ENCODE results near the gene WWC2. TPM values are rescaled to one million over a fixed set of nuclear protein-coding genes. Genes with fewer than 3 reads are reported as not detected.

The WWC2 gene
- total and polyA plus RNA-seq, 10 donors, result 1.4 to 32.0 (median 19.3) TPM

DNA sequence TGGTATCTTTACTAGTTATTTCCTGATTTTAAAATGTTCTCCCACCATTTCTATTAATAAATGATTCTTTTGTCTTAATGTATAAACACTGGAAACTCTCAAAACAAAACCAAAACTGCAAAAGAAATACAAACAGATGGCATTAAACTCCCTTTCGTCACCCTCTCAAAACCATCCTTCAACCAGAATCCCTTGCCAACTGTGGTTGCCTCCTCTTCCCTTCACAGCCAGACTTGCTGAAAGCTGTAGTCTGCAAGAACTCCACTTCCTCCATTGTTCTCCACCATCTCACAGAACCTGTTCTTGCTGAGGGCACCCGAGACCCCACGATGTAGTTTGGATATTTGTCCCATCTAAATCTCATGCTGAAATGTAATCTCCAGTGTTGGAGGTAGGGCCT lies 96.5 kb downstream of the WWC2 start:
- no peaks in the 10 kb centered on the region for H3K27me3 ChIP-seq (replicated peaks in 1 of 7)
- no peaks in the 10 kb centered on the region for H3K9me3 ChIP-seq
- H3K36me3 ChIP-seq, result no peaks in the 10 kb centered on the region
- TF ChIP-seq POLR2AphosphoS5 (IDR thresholded peaks at IDR 0.05) (no peak), POLR2A (IDR thresholded peaks at IDR 0.05) (no peak), CTCF (IDR thresholded peaks at IDR 0.05 in 8 of 11, conservative IDR thresholded peaks at IDR 0.05 in 3 of 11) (no peak)
- H3K27ac ChIP-seq, result no peak overlapping the region
- no peak for DNase-seq
- H3K4me3 ChIP-seq, result no peak overlapping the region
- intact Hi-C loops (cut with DNase I; ENCODE audit: low total_unique reads), result no loop called here
- peaks cover 0 to 3% (median 0%) of the 10 kb centered on the region in 6 donors for H3K4me1 ChIP-seq
- WGBS, 5 donors, result 78 to 90% (median 81%) methylated on average over 3 of the region's 3 CpGs

- Histone ChIP-seq H3K27ac (no peak overlapping the region), H3K9me3 (no peaks in the 10 kb centered on the region), H3K36me3 (no peaks in the 10 kb centered on the region), H3K4me1 (peaks cover 0 to 3% (median 0%) of the 10 kb centered on the region in 6 donors), H3K4me3 (no peak overlapping the region), H3K27me3 (replicated peaks in 1 of 7) (no peaks in the 10 kb centered on the region)
- TF ChIP-seq POLR2A (IDR thresholded peaks at IDR 0.05) (no peak), CTCF (IDR thresholded peaks at IDR 0.05 in 8 of 11, conservative IDR thresholded peaks at IDR 0.05 in 3 of 11) (no peak), POLR2AphosphoS5 (IDR thresholded peaks at IDR 0.05) (no peak)
- 57 to 65% (median 61%) methylated on average over 3 of the region's 3 CpGs for WGBS, 5 donors
- DNase-seq, result no peak
- intact Hi-C loops (cut with DNase I; ENCODE audit: low total_unique reads), result no loop called here
These were observed 98.1 kb downstream of the WWC2 start for GRCh38 chr4:183197140-183197539.

DNA sequence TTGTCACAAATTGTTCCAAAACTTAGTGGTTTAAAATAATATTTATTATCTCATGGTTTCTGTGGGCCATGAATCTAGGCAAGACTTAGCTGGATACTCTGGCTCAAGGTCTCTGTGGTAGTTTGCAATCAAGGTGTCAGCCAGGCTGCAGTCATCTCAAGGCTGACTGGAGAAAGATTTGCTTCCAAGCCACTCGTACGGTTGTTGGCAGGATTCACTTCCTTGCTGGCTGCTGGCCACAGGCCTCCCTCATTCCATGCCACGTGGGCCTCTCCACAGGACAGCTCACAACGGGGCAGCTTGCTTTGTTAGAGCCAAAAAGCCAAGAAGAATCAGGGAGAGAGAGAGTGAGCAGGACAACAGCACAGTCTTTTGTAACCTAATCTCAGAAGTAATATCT lies 101.4 kb downstream of the WWC2 start:
- no peak overlapping the region for H3K27ac ChIP-seq
- TF ChIP-seq POLR2A (IDR thresholded peaks at IDR 0.05) (no peak), CTCF (IDR thresholded peaks at IDR 0.05 in 8 of 11, conservative IDR thresholded peaks at IDR 0.05 in 3 of 11) (no peak), POLR2AphosphoS5 (IDR thresholded peaks at IDR 0.05) (peak in 1 of 3 donors; percentile 21)
- no peaks in the 10 kb centered on the region for H3K9me3 ChIP-seq
- no peaks in the 10 kb centered on the region for H3K36me3 ChIP-seq
- WGBS, 5 donors, result 25 to 76% (median 58%) methylated on average over 4 of the region's 4 CpGs
- peaks cover 0 to 3% (median 0%) of the 10 kb centered on the region in 6 donors for H3K4me1 ChIP-seq
- no peak overlapping the region for H3K4me3 ChIP-seq
- H3K27me3 ChIP-seq (replicated peaks in 1 of 7), result no peaks in the 10 kb centered on the region
- DNase-seq, result no peak
- intact Hi-C loops (cut with DNase I; ENCODE audit: low total_unique reads), result no loop called here

DNA sequence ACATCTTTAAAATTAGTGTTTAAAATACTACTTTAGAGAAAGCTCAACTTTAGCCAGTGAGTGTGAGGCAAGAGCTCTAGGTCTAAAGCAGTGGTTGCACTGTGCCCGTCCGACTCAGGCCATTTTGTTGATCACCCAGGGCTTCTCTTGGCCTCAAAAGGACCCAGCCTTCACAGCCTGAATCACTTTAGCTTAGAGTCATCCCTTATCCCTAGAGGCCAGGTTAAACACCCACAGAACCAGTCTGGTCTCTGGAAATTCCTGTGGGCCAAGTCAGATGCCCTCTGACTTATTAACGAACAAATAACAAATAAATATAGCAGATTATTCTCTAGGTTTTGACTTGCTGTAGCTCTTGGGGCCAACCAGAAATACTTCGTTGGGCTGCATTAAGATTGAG lies 102.3 kb downstream of the WWC2 start:
- H3K4me3 ChIP-seq, result no peak overlapping the region
- TF ChIP-seq POLR2AphosphoS5 (IDR thresholded peaks at IDR 0.05) (no peak), POLR2A (IDR thresholded peaks at IDR 0.05) (no peak), CTCF (IDR thresholded peaks at IDR 0.05 in 8 of 11, conservative IDR thresholded peaks at IDR 0.05 in 3 of 11) (no peak)
- WGBS, 5 donors, result 92 to 98% (median 94%) methylated on average over 4 of the region's 4 CpGs
- no peaks in the 10 kb centered on the region for H3K36me3 ChIP-seq
- no peak overlapping the region for H3K27ac ChIP-seq
- intact Hi-C loops (cut with DNase I; ENCODE audit: low total_unique reads), result no loop called here
- DNase-seq, result no peak
- H3K4me1 ChIP-seq, result peaks cover 0 to 4% (median 0%) of the 10 kb centered on the region in 6 donors
- H3K9me3 ChIP-seq, result no peaks in the 10 kb centered on the region
- H3K27me3 ChIP-seq (replicated peaks in 1 of 7), result no peaks in the 10 kb centered on the region
